ENCODE results near the gene MACROD2.

Gene MACROD2

GRCh38 chr20:14518648-14519047, 523.3 kb downstream of the MACROD2 start:
- no peaks in the 10 kb centered on the region for H3K79me2 ChIP-seq
- H3K36me3 ChIP-seq (ENCODE audit: control insufficient read depth, insufficient read depth, low read length) = no peaks in the 10 kb centered on the region
- no peak overlapping the region for H3K4me3 ChIP-seq (ENCODE audit: low read depth, low read length)
- H3K4me1 ChIP-seq = no peaks in the 10 kb centered on the region
- no peaks in the 10 kb centered on the region for H3K9me3 ChIP-seq (ENCODE audit: control insufficient read depth, low read length)
- no peak overlapping the region for H3K4me2 ChIP-seq (ENCODE audit: low read length)
- no peak overlapping the region for H3K27ac ChIP-seq
- H2AFZ ChIP-seq = no peak overlapping the region
- no peak overlapping the region for H3K9ac ChIP-seq
- no peak for TF ChIP-seq CTCF (IDR thresholded peaks at IDR 0.05)
- H3K27me3 ChIP-seq (ENCODE audit: control insufficient read depth, insufficient read depth, low read length) = no peaks in the 10 kb centered on the region

- TF ChIP-seq CTCF (IDR thresholded peaks at IDR 0.05) = no peak
- H3K9ac ChIP-seq = no peak overlapping the region
- no peaks in the 10 kb centered on the region for H3K79me2 ChIP-seq
- no peaks in the 10 kb centered on the region for H3K36me3 ChIP-seq (ENCODE audit: control insufficient read depth, insufficient read depth, low read length)
- no peak overlapping the region for H3K27ac ChIP-seq
- H2AFZ ChIP-seq = no peak overlapping the region
- no peak overlapping the region for H3K4me2 ChIP-seq (ENCODE audit: low read length)
- H3K9me3 ChIP-seq (ENCODE audit: control insufficient read depth, low read length) = no peaks in the 10 kb centered on the region
- H3K4me3 ChIP-seq (ENCODE audit: low read depth, low read length) = no peak overlapping the region
- H3K27me3 ChIP-seq (ENCODE audit: control insufficient read depth, insufficient read depth, low read length) = no peaks in the 10 kb centered on the region
- H3K4me1 ChIP-seq = no peaks in the 10 kb centered on the region
Observed at GRCh38 chr20:14521016-14521415, 525.7 kb downstream of the MACROD2 start.

GRCh38 chr20:14521436-14521835, 526.1 kb downstream of the MACROD2 start:
- no peak overlapping the region for H3K4me3 ChIP-seq (ENCODE audit: low read depth, low read length)
- H3K79me2 ChIP-seq = no peaks in the 10 kb centered on the region
- H3K36me3 ChIP-seq (ENCODE audit: control insufficient read depth, insufficient read depth, low read length) = no peaks in the 10 kb centered on the region
- no peak overlapping the region for H3K4me2 ChIP-seq (ENCODE audit: low read length)
- H3K27me3 ChIP-seq (ENCODE audit: control insufficient read depth, insufficient read depth, low read length) = no peaks in the 10 kb centered on the region
- no peaks in the 10 kb centered on the region for H3K4me1 ChIP-seq
- no peak for TF ChIP-seq CTCF (IDR thresholded peaks at IDR 0.05)
- H2AFZ ChIP-seq = no peak overlapping the region
- H3K9me3 ChIP-seq (ENCODE audit: control insufficient read depth, low read length) = no peaks in the 10 kb centered on the region
- H3K9ac ChIP-seq = no peak overlapping the region
- no peak overlapping the region for H3K27ac ChIP-seq

- no peaks in the 10 kb centered on the region for H3K36me3 ChIP-seq (ENCODE audit: control insufficient read depth, insufficient read depth, low read length)
- no peaks in the 10 kb centered on the region for H3K79me2 ChIP-seq
- H3K9ac ChIP-seq = no peak overlapping the region
- no peak overlapping the region for H3K27ac ChIP-seq
- H2AFZ ChIP-seq = no peak overlapping the region
- no peaks in the 10 kb centered on the region for H3K9me3 ChIP-seq (ENCODE audit: control insufficient read depth, low read length)
- no peaks in the 10 kb centered on the region for H3K27me3 ChIP-seq (ENCODE audit: control insufficient read depth, insufficient read depth, low read length)
- TF ChIP-seq CTCF (IDR thresholded peaks at IDR 0.05) = no peak
- no peaks in the 10 kb centered on the region for H3K4me1 ChIP-seq
- H3K4me3 ChIP-seq (ENCODE audit: low read depth, low read length) = no peak overlapping the region
- no peak overlapping the region for H3K4me2 ChIP-seq (ENCODE audit: low read length)
Observed at GRCh38 chr20:14522595-14522994, 527.3 kb downstream of the MACROD2 start.

- no peak overlapping the region for H3K27ac ChIP-seq
- H2AFZ ChIP-seq = no peak overlapping the region
- H3K79me2 ChIP-seq = no peaks in the 10 kb centered on the region
- H3K36me3 ChIP-seq (ENCODE audit: control insufficient read depth, insufficient read depth, low read length) = no peaks in the 10 kb centered on the region
- no peak overlapping the region for H3K9ac ChIP-seq
- no peak overlapping the region for H3K4me2 ChIP-seq (ENCODE audit: low read length)
- H3K4me3 ChIP-seq (ENCODE audit: low read depth, low read length) = no peak overlapping the region
- no peaks in the 10 kb centered on the region for H3K4me1 ChIP-seq
- H3K27me3 ChIP-seq (ENCODE audit: control insufficient read depth, insufficient read depth, low read length) = no peaks in the 10 kb centered on the region
- TF ChIP-seq CTCF (IDR thresholded peaks at IDR 0.05) = no peak
- H3K9me3 ChIP-seq (ENCODE audit: control insufficient read depth, low read length) = no peaks in the 10 kb centered on the region
Observed at GRCh38 chr20:14523090-14523489, 527.8 kb downstream of the MACROD2 start.

All from parathyroid adenoma (tissue), 2 donors.